GM21390 (cell line): ENCODE results near the gene C11orf58.

Experiments
- ATAC-seq: cut with Tn5 transposase; IDR thresholded peaks from one replicate; pipeline ENCODE4 v1.9.1; 2021; ENCODE audit not compliant: unreplicated experiment

Gene C11orf58

DNA sequence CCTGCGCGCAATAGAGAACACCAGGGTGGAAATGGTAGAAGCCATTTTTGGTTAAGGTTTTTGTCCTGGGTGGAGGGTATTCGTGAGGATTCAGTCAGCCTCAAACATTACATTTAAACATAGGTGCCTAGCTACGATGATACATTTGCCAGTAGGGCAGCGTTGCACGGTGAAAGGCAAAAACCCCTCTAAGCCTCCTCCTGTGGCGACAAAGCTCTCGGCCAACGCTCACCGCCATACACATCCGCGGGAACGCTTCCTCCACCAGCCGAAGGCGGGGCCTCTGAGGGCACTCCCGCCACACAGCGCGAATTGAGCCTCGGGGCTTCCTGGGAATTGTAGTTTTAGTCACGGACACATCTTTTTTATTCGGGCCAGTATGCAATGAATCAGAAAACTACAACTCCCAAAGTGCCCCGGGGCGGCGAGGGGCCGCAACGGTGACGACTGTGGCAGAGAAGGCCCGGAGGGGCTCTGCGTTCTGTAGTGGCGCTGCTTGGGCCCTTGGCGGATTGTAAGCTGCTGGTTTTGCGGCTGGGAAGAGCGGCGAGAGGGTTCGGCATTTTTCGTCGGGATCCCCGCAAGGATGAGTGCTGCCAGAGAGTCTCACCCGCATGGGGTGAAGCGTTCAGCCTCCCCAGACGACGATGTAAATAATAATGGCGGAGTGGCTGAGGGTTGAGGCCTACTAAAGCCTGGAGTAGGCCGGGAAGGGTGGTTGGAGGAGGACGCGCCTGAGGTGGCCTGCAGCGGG lies at the start of gene C11orf58:
Gene C11orf58, plus strand, starts transcription at position 455 of the 754 bp plus-strand sequence. Its CDS starts 132 bp downstream, at position 587.
- ATAC-seq, result peak; percentile 97

DNA sequence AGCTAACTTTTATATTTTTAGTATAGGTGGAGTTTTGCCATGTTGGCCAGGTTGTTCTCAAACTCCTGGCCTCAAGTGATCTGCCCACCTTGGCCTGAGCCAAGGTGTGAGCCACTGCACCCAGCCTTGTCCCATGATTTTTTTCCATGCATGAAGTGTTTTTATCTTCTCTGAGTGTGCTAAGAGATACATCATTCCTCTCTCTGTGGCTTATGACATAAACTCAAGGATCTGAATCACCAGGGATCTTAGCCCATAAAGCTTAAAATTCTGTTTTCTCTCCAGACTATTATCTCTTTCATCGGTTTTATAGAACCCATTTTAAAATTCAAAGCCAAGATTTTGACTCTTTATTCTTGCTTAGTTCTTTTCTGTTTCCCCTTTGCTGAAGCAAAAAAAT lies 48.4 kb upstream of the C11orf58 start:
- ATAC-seq, result no peak

DNA sequence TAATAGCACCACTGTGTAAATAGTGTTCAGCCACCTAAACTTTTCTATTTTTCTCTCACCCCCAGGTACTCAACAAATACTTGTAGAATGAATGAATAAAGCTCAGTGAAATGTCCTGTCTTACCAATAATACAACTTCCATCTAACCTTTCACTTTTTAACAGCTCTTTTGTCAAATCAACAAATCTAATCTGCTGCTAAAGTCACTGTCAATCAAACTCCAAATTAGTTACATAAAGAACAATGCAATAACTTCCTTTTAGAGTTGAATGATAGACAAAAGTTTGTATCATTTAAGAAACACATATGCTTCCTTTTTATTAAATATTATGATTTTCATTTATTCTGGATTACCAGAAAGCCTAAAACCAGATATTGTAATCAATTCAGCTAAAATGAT lies 34.7 kb upstream of the C11orf58 start:
- ATAC-seq, result no peak

DNA sequence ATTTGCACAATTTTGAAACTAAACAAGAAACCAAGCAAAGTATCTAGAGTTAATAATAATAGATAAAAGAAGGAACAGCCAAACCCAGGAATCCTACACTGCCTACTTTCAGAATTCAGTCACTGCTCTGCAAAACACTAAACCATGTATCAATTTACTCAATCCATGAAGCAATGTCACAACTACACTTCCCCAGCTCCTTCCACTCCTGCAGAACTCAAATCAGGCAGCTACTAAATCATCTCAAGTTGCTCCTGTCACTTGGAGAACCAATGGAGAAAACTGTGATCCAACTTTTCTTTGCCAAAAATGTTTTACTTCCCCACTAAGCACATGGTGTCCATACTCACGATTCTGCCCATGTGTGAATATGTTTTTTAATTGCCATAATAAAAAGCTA lies 24.9 kb upstream of the C11orf58 start:
- no peak for ATAC-seq

DNA sequence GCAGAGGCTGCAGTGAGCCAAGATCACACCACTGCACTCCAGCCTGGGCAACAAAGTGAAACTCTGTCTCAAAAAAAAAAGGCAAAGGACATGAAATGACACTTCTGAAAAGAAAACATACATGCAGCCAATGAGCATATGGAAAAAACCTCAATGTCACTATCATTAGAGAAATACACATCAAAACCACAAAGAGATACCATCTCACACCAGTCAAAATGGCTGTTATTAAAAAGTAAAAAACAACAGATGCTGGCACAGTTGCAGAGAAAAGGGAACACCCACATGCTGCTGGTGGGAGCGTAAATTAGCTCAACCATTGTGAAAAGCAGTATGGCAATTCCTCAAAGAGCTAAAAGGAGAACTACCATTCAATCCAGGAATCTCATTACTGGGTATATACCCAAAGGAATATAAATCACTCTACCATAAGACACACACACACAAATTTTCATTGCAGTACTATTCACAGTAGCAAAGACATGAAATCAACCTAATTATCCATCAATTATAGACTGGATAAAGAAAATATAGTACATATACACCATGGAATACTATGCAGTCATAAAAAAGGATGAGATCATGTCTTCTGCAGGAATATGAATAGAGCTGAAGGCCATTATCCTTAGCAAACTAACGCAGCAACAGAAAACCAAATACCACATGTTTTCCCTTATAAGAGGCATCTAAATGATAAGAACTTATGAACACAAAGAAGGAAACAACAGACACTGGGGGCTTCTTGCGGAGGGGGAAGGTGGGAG lies 15.7 kb upstream of the C11orf58 start:
- no peak for ATAC-seq

DNA sequence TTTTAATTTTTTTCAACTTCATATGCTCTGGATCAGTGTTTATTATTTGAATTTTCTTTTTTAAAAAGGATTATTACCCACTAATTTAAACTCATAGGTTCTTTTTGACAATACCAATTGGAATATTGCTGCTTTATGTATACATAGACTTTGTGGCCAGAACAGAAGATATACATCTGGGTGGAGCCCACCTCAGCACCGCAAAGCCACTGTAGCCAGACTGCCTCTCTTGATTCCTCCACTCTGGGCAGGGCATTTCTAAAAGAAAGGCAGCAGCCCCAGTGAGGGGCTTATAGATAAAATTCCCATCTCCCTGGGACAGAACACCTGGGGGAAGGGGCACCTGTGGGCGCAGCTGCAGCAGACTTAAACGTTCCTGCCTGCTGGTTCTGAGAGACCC lies 10.6 kb upstream of the C11orf58 start:
- ATAC-seq, result no peak

DNA sequence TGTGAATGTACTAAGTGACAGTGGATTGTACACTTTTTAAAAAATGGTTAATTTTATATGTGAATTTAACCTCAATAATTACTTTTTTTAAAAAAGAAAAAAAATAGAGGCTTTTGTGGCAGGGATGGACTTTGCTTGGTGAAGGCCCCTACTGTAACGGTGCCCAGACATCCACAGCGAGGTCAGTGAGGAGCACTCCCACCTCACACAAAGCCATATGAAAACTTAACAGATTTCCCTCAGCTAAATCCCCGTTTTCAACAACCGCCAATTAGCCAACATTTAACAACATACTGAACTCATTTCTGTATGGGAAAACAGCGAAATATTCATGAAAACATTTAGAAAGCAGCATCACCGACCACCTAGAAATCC lies 642 bp upstream of the C11orf58 start:
- peak; percentile 18 for ATAC-seq

DNA sequence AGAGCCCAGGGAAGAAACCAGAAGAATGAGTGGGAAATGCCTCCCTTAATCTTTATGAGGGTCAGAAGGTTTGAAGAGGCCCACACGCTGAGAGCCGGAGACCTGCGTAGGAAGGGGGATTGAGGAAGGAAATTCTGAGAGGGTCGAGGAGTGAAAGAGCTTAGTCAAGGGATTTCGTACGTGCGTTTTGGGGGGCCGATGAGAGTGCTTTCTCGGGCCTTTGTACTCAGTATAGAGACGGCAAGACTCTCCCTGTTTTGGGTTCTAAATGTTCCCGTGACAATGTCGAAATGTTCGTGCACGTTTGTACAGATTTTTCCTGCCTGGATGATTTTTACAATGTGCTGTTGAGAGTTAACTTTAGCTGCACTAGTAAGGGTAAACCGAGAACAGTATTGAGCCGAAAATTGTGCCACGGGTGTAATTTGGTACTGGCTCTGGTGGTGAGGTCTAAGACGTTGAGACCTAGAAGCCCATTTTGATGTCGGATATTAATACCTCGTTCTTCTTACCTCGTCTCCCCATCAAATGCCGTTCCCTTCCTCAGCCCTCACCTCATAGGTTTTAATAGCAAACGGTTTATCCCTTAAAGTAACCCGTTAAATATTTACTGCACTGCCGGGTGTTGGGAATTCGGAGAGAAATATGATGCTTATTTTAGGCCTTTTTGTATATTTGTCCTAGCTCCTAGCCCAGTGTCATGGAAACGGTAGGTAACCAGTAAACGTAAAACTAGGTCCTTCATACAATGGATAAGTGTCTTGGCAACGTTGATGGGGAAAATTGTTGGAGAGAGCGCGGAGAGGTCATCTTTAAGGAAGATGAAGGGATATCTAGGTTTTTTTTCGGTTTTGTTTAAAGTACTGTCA lies 734 bp downstream of the C11orf58 start:
- no peak for ATAC-seq

DNA sequence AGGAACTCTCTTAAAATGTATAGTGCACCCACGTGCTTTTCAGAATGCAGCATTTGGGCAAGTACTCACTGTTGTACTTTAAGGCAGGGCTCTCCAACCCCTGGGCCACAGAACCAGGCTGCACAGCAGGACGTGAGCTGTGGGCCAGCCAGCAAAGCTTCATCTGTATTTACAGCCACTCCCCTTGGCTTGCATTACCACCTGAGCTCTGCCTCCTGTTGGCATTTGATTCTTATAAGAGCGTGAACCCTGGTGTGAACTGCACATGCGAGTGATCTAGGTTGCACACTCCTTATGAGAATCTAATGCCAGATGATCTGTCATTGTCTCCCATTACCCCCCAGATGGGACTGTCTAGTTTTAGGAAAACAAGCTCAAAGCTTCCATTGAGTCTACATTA lies 3.0 kb downstream of the C11orf58 start:
- no peak for ATAC-seq

DNA sequence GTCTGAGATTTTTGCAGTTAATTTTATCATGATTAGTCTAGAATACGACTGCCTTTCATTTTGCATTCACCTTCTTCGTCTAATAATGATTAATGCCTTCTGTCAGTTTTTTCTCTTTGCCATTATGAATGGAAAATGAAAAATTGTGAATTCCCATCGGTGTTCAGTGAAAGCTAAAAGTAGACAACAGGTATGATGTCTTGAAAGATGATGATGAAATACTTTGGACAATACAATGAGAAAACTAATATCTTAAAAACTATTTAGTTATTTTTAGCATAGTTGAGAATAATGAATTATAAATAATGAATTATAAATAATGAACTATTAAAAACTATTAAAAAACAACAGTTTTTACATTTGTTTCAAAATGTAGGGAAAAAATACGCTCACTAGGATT lies 5.0 kb downstream of the C11orf58 start:
- no peak for ATAC-seq

DNA sequence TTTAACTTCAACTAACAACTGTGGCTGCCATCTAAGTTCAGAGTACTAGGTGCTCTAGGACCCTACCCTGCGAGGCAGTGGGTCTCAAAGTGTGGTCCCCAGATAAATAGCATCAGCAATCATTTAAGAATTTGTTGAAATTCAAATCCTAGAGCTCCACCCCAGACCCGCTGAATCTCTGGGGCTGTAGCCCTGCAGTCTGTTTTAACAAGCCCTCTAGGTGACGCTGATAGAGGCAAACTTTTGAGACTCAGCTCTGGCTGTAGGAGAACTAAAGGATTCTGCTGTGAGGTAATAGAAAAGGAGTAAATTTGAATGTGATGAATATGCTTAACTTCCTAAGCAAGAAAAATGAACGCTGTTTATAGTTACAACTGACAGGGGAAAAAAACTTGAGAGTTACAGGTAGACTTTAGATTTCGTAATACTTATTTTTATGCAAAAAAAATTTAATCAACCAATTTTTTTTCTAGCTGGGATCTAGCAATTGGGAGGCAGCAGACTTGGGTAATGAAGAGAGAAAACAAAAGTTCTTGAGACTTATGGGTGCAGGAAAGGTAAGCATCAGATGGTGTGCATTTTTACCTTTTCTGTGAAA lies 5.8 kb downstream of the C11orf58 start:
- ATAC-seq, result no peak

DNA sequence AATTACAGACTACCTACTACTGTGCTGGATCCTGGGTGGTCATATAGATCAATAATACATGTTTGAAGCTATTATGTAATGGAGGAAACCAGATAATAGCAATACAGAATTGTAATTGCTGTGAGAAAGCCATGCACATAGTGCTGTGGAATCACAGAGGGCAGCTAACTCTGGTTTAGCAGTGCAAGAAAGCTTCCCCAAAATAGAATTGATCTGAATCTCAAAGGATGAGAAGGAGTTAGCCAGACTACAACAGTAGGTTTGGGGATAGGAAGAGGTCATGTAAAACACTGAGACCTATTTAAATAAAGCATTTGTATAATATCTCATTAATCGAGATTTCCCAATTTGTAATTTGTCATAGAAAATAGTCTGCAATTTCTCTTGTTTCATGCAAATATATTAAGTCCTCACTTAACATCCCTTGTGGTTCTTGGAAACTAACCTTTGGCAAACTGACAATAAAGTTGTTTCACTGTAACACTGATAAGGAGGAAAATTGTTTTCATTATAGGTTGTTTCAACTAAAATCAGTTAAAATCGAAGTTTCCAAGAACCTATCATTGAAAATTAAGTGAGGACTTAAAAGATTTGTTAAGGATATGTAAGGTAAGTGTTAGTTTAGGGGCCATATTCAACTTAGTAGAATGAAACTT lies 7.6 kb downstream of the C11orf58 start:
- ATAC-seq, result no peak

DNA sequence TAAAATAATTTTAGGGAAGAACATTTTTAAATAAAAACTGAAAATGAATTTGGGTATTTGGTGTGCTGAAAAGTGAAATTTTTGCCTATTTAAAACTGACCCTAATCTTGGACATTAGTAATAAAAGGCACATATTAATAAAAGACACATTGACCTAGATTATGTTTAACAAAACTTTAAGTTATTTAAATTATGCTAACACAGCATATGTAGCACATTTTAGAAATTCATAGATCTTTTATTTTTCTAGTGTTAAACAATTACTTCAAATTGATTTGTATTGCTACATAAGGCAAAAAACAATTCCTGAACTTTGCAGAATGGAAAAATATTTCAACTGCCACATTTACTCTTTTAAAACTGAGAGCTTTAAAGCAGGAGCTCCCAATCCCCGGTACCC lies 10.6 kb downstream of the C11orf58 start:
- no peak for ATAC-seq

DNA sequence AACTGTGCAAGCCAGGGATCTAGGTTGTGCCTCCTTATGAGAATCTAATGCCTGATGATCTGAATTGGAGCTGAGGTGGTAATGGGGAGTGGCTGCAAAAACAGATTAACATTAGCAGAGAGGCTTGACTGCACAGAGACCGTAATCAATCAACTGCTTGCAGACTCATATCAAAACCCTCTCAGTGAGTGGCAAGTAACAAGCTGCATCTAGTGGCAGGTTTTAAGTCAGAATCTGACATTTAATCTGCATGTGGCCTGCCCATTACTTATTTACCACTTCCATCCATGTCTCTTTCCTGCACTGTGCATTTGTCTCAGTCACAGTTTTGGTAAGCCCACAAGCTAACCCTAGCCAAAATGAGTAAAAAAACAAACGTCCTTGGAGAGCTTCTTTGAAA lies 11.2 kb downstream of the C11orf58 start:
- no peak for ATAC-seq

DNA sequence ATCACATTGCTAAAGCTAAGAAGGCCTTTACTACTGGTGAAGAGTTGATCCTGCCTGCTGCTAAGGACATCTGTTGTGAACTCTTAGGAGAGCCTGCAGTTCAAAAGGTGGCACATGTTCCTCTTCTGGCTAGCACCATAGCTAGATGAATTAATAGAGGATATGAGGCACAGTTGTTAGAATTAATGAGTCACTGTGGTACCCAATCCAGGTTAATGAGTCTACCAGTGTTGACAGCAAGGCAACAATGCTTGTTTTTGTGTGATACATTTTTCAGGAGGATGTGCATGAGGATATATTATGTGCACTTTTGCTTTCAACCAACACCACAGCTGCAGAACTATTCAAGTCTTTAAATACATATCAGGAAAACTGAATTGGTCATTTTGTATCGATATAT lies 12.0 kb downstream of the C11orf58 start:
- ATAC-seq, result no peak

DNA sequence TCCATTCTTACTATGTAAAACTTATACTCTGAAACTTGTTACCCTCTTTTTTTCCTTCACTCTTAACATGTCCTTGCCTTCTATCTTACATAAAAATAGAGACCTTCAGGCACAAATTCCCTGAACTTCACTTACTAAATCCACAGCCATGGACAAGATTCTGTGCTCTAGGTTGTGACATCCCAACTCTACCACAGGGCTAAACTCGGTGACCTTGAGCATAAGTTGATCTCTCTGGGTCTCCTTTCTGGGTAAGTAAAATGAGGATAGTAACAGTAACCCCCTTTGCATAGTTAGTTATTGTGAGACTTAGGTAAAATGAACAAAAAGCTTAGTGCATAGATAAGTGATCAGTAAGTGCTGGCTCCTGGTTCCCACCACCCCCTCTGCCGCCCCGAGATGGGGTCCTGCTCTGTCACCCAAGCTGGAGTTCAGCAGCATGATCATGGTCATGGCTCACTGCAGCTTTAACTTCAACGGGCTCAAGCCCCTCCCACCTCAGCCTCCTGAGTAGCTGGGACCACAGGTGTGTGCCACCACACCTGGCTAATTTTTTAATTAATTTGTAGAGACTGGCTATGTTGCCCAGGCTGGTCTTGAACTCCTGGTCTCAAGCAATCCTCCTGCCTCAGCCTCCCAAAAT lies 20.1 kb downstream of the C11orf58 start:
- ATAC-seq, result no peak

DNA sequence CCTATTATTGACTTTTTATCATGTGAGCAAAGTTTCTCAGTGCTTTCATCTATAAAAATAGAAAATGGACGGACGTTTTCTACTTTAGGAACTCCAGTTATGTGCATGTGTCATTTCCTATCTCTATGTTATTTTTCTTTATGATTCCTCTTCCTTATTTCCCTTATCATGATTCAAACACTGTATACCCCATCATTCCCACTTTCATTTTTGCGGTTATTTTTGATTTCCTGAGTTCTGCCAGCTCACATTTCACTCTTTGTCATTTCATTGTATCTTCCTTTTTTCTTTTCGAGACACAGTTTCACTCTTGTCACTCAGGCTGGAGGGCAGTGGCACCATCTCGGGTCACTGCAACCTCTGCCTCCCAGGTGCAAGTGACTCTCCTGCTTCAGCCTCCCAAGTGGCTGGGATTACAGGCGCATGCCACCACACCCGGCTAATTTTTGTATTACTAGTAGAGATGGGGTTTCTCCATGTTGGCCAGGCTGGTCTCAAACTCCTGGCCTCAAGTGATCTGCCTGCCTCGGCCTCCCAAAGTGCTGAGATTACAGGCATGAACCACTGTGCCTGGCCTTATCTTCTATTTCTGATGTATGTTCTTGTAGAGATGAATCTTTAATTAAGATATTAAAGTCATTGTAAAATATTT lies 21.5 kb downstream of the C11orf58 start:
- no peak for ATAC-seq

DNA sequence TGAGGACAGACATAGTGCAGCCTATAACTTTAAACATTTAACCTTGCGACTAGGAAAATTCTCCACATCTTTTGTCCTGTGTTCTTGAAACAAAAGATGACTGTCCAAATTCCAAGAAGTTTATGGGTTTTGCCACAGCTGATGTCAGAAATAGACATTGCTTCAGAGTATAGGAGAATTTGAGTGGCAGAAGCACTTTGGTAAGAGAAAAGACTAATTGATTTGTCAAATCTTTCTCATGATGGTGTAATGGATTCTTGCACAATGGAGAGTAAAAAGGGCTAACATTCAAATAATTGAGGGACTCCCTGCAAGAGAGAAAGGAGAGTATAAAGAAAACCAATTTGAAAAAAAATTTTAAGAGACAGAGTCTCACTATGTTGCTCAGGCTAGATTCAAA lies 25.3 kb downstream of the C11orf58 start:
- no peak for ATAC-seq

DNA sequence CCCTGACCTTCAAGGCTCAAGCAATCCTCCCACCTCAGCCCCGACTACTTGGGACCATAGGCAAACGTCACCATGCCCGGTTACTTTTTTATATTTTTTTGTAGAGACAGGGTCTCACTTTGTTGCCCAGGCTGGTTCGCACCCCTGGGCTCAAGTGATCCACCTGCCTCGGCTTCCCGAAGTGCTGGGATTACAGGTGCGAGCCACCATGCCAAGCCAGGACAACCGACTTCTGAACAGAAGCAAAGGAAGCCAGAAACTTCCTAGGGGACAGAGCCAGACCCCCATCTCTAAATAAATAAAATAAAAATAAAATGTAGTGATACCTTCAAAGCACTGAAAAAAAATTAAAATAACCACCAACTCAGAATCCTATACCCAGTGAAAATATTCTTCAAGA lies 26.4 kb downstream of the C11orf58 start:
- ATAC-seq, result no peak

DNA sequence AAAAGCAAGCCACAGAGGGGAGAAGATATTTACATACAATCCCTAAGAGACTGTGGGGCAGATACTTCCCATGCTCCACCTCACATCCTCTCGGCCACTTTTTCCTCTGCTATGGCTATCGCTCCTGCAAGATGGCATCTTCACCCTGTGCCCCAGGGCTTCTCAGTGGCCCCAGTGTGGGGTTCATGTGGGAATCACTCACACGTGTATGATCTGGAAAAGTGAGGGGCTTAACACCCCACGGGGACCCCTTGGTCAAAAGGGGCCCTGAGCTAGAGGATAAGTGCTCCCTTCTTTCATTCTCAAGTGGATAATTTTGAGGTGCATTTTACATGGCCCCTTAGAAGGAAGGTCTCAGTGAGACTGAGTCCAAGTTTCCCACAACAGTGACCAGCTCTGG lies 28.7 kb downstream of the C11orf58 start:
- no peak for ATAC-seq
